ENCODE measurements around the gene RYR2. TPM values are rescaled to one million over a fixed set of nuclear protein-coding genes. Genes with fewer than 3 reads are reported as not detected.
A peak's percentile ranks its signal among the peaks of the same experiment; 100 is the strongest.

Gene RYR2
- total RNA-seq, 1 experiment from 2014 or later = 3.4 TPM

DNA sequence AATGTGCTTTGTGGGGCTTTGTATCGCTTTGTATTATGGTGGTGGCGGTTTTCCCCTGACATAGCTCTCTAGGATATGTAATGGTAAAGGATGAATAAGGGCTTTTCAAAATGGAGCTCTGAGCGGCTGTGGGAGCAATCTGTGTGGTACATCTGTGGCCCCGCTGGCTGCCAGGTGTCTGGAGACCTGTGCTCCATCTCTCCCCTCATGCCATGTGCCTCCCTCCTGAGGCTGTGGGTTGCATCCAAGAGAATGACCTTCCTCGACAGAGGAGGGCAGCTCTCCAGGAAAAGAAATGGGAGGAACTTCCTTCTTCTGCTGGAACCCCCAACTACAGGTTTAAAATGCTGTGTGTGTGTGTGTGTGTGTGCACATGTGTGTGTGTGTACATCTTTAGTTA is 78.7 kb downstream of the RYR2 start:
- H3K18ac ChIP-seq (ENCODE audit: insufficient read length, low read depth, low read length) = no peak overlapping the region
- Mint-ChIP-seq H3K4me3 (no peak overlapping the region), H3K27ac (no peak overlapping the region; a peak in 2 of 7 replicates), H3K27me3 (ENCODE audit: low read depth) (no peaks in the 10 kb centered on the region), H3K4me1 (peaks cover 4 to 12% of the 10 kb centered on the region in 2 experiments), H3K9me3 (peaks cover 2 to 3% of the 10 kb centered on the region in 2 experiments), H3K36me3 (ENCODE audit: insufficient read depth in 1 of 3, low read depth in 3 of 3) (peaks cover 0 to 6% (median 5%) of the 10 kb centered on the region in 3 experiments; a peak in 3 of 7 replicates)
- H2BK5ac ChIP-seq (ENCODE audit: insufficient read length, low read length) = peak overlapping the region; percentile 57
- no peaks in the 10 kb centered on the region for H4K20me1 ChIP-seq (ENCODE audit: control insufficient read depth, insufficient read depth, insufficient read length)
- H2AK5ac ChIP-seq (ENCODE audit: insufficient read length, low read length) = no peak overlapping the region
- H3K4ac ChIP-seq (ENCODE audit: low read depth, low read length) = no peak overlapping the region
- no peak overlapping the region for H4K8ac ChIP-seq (replicated peaks; ENCODE audit: insufficient read length, low read depth, low read length)
- no peak for DNase-seq
- no peak overlapping the region for H3K56ac ChIP-seq (ENCODE audit: insufficient read length, low read depth, low read length)
- H2BK120ac ChIP-seq (ENCODE audit: low read depth, low read length, poor library complexity, severe bottlenecking) = no peak overlapping the region
- H3K9me3 ChIP-seq (ENCODE audit: control insufficient read depth, low read depth, low read length) = no peaks in the 10 kb centered on the region
- H3K4me1 ChIP-seq (ENCODE audit: insufficient read depth, low read length) = no peaks in the 10 kb centered on the region
- H2BK20ac ChIP-seq (ENCODE audit: low read depth, low read length, poor library complexity, severe bottlenecking) = no peak overlapping the region
- no peak overlapping the region for H3K27ac ChIP-seq (ENCODE audit: insufficient read length, low read depth, low read length)
- no peak overlapping the region for H2AFZ ChIP-seq (ENCODE audit: low read length)
- no peak overlapping the region for H3K4me2 ChIP-seq (ENCODE audit: insufficient read depth, insufficient read length, low read length)
- no peak overlapping the region for H3K14ac ChIP-seq (ENCODE audit: insufficient read depth, low read length)
- H3K79me1 ChIP-seq (ENCODE audit: insufficient read depth, low read depth, low read length, poor library complexity, severe bottlenecking) = no peaks in the 10 kb centered on the region
- TF ChIP-seq, protein P1, sequence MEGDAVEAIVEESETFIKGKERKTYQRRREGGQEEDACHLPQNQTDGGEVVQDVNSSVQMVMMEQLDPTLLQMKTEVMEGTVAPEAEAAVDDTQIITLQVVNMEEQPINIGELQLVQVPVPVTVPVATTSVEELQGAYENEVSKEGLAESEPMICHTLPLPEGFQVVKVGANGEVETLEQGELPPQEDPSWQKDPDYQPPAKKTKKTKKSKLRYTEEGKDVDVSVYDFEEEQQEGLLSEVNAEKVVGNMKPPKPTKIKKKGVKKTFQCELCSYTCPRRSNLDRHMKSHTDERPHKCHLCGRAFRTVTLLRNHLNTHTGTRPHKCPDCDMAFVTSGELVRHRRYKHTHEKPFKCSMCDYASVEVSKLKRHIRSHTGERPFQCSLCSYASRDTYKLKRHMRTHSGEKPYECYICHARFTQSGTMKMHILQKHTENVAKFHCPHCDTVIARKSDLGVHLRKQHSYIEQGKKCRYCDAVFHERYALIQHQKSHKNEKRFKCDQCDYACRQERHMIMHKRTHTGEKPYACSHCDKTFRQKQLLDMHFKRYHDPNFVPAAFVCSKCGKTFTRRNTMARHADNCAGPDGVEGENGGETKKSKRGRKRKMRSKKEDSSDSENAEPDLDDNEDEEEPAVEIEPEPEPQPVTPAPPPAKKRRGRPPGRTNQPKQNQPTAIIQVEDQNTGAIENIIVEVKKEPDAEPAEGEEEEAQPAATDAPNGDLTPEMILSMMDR (conservative IDR thresholded peaks at IDR 0.05) = no peak
- no peaks in the 10 kb centered on the region for H3K27me3 ChIP-seq (ENCODE audit: insufficient read depth, low read length)
- no peak overlapping the region for H4K5ac ChIP-seq (ENCODE audit: insufficient read length, low read depth, low read length)
- no peak overlapping the region for H2BK12ac ChIP-seq (ENCODE audit: insufficient read length, low read depth, low read length)
- H2BK15ac ChIP-seq (ENCODE audit: low read depth, low read length) = no peak overlapping the region
- no peak overlapping the region for H3K9ac ChIP-seq (ENCODE audit: extremely low read depth, insufficient read length, low read length)
- no CpG with 5 or more reads among the region's 5 CpGs for WGBS (ENCODE audit: extremely low coverage, insufficient read length, low lambda C conversion rate)
- no peak overlapping the region for H3T11ph ChIP-seq (ENCODE audit: low read length)
- no peak overlapping the region for H4K91ac ChIP-seq (ENCODE audit: insufficient read length, low read depth, low read length)
- no peaks in the 10 kb centered on the region for H3K79me2 ChIP-seq (ENCODE audit: insufficient read depth, low read length)
- H3K23ac ChIP-seq (ENCODE audit: insufficient read length, low read depth, low read length) = no peak overlapping the region
- H3K23me2 ChIP-seq (ENCODE audit: insufficient read length, low read depth, low read length, poor library complexity, severe bottlenecking) = no peaks in the 10 kb centered on the region
